Hepatocyte (in vitro differentiated cells): Measurements from ENCODE around the gene SERPINB6.

Source experiments
- EZH2phosphoT487 ChIP-seq: fragments of 200-600 bp; sonication (generic); IDR thresholded peaks from one replicate; pipeline ENCODE4 v1.6.1; 2018; ENCODE audit warnings: antibody characterized with exemption, mild to moderate bottlenecking, low read depth, moderate library complexity; ENCODE audit not compliant: unreplicated experiment, severe bottlenecking
- TF ChIP-seq, protein P1 (sequence below): fragments of 200-600 bp; sonication (generic); IDR thresholded peaks from 2 replicates; pipeline ENCODE4 v1.5.1; 2016; ENCODE audit warnings: antibody characterized with exemption, mild to moderate bottlenecking; ENCODE audit not compliant: poor library complexity

DNA sequence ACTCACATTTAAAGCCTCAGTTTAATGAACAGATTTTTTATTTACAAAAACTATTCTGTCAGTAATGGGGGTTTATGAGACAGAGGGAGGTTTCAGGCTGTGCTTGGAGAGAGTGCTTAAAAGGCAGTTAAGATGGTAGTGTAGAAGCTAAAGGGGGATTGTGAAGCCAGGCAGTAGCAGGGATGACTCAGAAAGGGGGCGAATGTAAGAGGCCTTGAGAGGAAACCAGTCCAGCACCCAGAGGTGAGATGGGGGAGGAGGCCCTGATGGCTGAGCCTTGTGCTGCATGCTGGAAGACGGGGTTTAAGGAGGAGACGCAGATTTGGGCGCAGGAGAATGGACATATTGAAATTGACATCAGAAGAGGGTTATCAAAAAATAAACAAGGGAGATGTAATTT, 61.6 kb downstream of the SERPINB6 start:
- TF ChIP-seq, protein P1, sequence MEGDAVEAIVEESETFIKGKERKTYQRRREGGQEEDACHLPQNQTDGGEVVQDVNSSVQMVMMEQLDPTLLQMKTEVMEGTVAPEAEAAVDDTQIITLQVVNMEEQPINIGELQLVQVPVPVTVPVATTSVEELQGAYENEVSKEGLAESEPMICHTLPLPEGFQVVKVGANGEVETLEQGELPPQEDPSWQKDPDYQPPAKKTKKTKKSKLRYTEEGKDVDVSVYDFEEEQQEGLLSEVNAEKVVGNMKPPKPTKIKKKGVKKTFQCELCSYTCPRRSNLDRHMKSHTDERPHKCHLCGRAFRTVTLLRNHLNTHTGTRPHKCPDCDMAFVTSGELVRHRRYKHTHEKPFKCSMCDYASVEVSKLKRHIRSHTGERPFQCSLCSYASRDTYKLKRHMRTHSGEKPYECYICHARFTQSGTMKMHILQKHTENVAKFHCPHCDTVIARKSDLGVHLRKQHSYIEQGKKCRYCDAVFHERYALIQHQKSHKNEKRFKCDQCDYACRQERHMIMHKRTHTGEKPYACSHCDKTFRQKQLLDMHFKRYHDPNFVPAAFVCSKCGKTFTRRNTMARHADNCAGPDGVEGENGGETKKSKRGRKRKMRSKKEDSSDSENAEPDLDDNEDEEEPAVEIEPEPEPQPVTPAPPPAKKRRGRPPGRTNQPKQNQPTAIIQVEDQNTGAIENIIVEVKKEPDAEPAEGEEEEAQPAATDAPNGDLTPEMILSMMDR: no peak
- TF ChIP-seq EZH2phosphoT487: no peak
